NAMALWA (cell line): Measurements from ENCODE around the gene TIMM22.

Experiments used
- DNase-seq: peaks from one replicate; pipeline ENCODE4 v3.0.0-alpha.2; 2015; ENCODE audit warnings: low spot score

Gene TIMM22

DNA sequence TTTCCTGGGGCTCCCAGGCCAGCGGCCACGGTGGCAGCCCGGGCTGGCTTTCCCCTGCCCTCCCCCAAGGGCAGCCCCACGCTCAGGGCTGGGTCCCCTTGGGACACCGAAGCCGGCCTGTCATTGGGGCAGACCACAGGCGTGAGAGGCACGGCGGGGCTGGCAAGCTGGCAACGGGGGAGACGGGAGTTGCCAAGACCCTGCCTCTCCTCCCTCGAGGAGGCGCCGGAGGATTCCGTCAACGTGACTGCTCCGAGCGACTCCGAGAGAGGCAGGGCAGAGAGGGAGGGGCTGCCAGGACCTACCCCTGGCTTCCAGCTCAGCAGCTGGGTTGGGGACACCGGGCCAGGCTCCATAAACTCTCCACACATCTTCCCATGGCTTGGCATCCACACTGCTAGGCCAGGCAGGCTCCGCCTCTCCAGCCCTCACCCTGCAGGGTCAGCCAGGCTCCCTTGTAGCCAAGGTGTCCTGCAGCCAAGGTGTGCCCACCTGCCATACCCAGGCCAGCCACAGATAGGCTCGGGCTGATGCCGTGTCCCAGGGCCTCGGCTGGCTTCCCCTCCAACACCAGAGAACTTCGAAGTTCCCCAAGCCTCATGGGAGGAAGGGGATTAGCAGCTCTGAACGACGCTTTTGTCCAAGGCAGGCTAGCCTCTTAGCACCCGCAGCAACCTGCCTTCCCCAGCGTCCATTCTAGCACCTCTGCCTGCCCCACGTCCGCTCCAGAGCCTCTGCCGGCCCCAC lies 25.5 kb downstream of the TIMM22 start:
- DNase-seq, result no peak

DNA sequence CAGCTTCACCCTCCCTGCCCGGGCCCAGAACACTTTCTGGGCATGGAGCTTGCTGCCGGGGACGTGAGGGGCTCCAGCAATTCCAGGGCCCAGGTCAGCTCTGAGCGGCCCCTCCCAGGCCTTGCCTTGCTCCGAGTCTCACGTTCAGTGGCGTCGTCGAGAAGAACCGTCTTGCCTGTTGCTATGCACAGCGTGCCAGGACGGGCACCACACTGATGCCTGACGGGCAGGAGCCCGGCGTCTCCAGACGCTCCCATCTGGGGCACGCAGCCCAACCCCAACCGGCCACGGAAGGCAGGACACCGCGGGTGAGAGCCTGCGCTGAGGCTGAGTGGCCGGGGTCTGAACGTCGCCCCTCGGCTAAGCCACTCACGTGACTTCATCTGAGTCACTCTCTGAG lies 27.1 kb downstream of the TIMM22 start:
- no peak for DNase-seq

DNA sequence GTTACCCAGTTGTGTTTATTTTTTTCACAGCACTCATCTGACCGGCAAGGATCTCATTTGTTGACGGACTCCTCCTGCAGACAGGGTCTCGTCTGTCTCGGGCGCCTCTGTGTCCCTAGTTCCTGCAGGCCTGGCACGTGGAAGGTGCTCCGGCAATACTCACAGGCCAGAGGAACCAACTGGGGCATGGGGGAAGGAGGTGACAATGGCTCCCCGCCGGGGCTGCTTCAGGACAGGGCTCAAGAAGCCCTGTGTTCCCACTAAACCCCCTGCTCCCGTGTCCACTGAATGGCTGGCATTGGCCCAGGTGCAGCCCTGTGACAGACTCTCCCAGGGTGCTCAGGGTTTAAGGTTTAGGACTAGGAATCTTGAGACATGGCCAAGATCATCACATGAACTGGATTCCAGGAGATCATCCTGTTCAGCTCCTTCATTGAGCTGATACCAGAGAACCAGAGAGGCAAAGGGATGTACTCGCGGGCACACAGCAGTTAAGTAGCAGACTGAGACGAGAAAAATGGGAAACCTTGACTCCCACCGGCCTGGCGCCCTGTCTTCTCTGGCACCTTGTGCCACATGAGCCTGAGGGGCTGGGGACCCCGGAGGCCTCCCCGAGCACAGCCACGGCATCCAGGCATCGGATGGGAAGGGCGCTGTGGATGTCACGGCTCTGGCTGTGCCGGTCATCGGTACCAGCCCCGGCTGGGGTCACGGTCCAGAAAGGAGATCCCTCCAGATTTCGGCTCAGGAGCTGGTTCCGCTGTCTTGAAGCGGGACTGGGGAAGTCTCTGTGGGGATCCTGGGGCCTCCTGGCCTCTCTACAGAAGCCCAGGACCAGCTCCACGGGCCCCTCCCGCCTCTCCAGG lies 29.0 kb downstream of the TIMM22 start:
- no peak for DNase-seq

DNA sequence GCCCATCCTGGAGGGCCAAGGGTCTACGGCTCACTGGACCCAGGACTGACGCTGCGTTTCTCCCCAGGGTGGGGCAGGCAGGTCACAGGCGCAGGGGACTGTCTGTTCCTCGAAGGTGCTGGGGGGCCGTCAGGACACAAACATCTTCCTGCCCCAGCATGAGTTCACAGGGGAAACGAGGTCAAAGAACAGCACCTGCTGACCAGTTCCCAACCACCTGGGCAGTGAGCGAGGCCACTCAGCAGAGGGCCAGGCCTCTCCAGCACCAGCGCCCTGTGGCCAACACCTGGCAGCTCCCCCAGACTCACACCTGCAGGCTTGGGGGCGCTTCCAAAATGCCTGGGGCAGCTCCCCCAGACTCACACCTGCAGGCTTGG lies 29.7 kb downstream of the TIMM22 start:
- DNase-seq, result no peak

DNA sequence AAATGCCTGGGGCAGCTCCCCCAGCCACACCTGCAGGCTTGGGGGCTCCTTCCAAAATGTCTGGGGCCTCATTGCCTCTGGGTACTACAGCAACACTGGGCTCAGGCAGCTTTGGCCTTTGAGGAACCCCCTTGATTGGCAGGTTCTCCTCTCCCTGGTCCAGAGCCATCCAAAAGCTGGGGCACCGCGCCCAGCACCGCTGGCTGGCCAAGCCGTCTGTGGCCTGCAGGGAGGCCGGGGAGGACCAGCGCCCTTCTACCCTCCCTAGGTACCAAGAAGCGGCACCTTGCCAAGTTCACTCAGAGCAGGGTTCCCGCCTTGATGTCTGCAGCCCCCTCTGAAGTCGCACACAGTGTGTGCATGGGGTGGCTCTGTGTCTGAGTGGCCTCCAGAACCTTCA lies 30.1 kb downstream of the TIMM22 start:
- no peak for DNase-seq

DNA sequence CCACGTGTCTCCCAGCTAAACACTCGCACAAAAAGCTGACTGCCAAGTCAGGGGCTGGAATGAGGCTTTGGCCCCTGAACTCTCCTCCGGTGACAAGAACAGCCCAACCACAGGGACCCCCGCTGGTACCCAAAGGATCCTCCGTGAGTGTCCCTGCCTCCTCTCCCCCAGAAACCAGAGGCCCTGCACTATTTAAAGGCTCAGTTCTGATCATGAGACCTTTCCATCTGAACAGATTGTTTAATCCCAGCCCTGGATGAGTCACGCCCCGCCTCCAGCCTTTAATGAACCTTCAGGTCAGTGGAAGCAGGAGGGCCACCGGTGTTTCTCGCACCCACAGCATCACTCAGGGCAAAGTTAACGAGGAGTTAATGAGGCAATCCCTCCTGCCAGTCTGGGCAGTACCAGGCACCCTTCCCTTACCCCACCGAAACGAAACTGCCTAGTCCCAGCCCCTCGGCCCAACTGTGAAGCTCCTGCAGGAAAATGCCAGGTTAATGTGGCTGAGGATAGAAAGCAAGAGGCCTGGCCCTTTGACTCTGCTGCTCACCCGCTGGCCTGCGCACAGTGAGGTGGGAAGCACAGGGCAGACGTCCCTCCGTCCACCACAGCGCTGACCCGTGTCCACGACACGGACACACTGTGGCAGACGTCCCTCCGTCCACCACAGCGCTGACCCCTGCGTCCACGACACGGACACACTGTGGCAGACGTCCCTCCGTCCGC lies 32.4 kb downstream of the TIMM22 start:
- no peak for DNase-seq

DNA sequence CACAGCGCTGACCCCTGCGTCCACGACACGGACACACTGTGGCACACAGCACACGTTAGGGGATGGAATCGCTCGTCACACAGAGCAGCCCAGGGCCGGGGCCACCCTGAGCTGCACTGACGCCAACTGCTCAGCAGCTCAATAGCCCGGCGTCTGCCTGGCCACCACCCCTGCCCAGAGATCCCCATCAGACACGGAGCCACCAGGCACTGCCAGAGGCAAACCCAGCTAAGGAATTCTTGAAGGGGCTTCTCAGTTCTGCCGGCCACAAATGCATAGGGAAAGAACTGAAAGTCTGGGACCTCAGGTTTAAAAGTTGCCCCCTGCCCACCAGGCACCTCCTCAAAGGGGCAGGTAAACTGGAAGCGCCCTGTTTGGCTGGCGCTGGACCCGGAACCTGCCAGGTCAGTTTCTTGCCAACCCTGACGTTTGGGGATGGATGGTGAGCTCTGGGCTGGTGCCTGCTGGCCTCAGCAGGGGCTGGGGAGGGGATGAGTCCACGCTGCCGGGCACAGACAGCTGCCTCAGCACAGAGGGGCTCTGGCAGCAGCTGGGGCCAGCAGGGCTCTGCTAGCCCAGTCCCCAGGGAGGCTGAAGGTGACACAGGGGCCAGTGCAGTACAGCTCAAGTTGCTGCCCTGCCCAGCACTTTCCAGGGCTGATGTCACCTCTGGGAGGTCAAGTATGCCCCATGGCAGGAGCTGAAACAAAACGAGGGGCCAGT lies 33.2 kb downstream of the TIMM22 start:
- no peak for DNase-seq

DNA sequence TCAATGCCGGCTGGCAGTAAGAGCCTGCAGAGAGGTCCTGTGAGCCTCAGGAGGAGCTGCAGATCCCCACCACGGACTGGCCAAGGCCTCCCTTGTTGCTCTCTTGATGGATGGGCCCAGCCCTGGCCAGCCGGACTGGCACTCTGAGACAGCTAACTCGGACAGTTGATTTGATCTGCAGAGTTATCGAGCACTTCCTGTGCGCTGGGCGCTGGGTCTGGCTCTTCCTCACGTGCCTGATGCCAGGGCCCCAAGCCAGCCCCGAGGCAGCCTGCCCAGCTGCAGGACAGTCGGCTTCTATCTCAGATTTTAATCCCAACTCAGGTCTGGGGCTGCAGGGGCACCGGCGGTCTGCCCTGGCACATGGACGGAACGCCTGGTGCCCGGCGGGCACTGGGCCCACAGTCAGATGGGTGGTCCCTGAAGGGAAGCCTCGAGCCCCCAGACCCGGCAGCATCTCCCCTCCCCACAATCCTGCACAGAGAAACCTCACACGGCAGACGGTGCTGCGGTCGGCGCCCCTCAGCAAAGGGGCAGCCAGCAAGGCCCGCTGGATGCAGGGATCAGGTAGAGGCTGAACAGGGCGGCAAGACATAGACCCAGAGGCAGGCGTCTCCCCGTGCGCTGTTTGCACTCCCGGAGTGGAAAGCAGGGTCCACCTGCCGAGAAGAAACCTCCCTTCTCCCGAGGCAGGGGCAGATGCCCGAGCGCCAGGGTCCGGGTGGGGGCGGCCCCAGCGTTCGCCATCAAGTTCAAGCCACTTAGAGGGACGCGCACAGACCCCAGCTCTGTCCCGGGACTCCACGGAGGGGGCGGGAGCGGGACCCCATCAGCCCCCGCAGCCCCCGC lies 34.0 kb downstream of the TIMM22 start:
- DNase-seq, result no peak

DNA sequence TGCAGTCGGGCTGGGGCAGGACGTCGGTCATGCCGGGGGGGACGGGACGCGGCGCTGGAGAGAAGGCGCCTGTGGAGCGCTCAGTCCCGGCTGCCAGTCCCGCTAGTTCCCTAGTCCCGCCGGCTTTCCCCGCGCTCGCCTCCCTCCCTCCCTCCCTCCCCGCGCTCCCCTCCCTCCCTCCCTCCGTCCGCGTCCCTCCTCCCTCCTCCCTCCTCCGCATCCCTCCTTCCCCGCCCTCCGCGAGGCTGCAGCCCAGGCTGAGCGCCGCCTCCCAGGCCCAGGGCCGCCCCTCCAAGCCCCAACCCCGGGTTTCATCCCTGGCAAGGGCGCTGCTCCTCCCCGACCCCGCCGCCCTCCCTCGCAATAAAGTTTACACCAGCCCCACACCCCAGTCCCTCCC lies 34.8 kb downstream of the TIMM22 start:
- no peak for DNase-seq

DNA sequence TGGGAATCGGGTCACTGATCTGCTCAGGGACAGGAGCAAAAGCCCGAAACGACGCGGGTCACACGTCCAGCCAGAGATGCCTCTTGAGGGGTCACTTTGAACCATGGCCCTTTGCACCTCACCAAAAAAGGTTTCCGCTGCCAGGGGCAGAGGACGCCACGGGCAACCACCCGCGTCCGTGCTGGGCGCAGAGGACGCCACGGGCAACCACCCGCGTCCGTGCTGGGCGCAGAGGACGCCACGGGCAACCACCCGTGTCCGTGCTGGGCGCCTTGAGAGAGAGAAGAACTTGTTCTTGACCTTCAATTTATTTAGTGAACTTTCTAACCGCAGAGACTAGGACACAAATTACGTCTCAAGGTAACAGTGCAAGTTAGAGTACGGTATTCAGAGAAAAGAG lies 35.5 kb downstream of the TIMM22 start:
- no peak for DNase-seq

DNA sequence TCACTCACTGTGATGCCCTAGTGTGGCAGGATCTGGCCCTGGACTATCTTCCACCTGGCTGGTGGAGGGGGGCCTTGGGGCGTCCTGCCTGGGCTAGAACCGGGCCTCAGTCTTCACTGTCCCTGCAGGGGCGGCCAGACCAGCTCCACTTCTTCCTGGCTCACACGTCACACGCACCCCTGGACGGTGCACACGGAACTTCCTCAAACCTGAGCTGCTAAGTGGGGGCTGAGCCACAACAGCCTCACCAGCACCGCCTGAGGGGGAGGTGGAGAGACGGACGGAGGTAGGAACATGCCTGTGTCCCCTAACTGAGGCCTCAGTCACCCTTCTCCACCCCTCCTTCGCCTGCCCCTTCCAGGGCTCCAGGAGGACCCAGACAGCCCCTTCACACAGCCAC lies 36.6 kb downstream of the TIMM22 start:
- no peak for DNase-seq

DNA sequence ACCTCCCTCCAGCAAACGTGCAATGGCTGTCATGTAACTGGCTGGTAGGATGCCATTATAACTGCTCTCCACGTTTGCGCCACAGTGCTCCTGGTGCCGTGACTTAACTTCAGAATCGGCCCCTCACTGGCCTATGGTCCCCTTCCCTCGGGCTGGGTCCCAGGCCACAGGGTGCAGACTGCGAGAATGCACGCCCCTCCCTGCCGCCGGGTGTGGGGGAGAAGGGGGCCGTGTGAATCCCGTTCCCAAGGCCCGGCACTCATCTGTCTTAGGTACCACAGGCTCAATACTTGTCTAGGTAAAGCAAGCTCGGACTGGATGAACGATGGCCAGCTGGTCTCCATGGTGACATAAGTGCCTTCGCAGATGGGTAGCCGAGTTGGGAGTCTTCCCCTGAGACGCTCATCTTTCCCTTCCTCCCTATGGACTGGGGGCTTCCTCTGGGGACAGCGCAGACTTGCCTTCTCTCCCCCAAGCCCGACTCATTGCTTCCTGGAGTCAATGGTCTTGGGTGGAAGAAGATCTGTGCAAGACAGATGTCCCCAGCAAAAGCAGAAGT lies 37.8 kb downstream of the TIMM22 start:
- DNase-seq, result no peak

DNA sequence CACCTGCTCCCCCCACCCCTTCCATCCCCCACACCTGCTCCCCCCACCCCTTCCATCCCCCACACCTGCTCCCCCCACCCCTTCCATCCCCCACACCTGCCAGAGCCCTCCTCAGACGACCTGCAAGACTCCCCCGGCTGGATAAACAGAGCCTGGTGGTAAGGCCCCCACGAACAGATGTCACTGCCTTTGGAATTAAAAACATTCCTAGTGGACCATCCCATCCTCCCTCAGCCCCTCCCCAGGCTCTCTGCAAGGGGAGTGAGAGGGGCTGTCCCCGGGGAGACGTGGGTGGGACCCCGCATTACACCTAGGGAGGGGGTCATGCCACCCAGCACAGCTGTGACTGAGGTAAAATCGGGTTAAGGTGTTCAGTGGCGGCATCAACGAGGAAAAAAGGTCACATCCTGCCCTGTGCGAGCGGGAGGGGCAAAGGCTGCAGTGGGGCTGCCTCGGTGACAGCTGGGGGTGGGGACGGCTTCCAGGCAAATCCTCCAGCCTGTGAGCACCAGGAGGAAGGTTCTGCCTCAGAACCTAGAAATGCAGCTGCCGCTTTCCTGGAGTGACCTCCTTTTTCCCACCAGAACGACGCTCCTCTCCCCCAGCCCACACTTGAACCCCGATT lies 38.7 kb downstream of the TIMM22 start:
- DNase-seq, result no peak

DNA sequence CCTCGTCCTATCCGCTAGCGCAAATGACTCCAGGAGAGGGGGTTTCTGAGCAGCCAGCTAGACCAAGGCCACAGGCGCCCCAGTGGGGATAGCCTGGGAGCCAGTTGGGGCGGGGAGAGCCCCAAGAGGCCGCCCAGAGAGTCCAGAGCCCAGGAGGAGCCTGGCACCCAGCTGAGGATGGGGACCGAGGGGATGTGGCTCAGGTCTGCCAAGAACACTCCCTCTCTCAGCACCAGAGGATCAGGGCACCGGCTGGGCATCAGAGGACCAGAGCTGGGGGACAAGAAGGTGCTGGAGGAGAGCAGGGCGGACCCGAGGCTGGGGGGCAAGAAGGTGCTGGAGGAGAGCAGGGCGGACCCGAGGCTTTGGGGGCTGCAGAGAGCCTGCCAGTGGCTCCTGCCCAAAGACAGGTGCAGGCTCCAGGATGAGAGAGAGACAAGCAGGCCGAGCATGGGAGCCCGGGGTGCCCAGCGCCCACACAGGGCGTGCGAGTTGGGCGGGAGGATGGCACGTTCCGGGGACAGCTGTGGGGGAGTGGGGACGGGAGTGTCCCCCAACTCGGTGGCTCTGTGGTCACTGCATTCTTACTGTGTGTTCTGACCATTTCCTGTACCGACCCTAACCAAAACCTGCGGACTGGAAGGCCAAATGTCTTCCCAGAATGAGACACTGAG lies 39.4 kb downstream of the TIMM22 start:
- no peak for DNase-seq

DNA sequence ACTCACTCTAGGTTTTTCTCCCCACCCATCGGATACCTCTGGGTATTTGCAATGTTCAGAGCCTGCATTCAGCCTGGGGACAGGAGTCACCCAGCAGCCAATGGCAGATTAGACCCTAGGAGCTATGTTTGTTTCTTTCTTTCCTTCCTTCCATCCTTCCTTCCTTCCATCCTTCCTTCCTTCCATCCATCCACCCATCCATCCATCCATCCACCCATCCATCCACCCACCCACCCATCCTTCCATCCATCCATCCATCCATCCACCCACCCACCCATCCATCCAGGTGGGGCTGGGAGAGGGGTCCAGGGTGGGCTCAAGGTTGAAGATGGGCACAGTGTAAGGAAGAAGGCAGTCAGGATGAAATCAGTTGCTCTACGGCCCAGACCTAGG lies 39.9 kb downstream of the TIMM22 start:
- no peak for DNase-seq

DNA sequence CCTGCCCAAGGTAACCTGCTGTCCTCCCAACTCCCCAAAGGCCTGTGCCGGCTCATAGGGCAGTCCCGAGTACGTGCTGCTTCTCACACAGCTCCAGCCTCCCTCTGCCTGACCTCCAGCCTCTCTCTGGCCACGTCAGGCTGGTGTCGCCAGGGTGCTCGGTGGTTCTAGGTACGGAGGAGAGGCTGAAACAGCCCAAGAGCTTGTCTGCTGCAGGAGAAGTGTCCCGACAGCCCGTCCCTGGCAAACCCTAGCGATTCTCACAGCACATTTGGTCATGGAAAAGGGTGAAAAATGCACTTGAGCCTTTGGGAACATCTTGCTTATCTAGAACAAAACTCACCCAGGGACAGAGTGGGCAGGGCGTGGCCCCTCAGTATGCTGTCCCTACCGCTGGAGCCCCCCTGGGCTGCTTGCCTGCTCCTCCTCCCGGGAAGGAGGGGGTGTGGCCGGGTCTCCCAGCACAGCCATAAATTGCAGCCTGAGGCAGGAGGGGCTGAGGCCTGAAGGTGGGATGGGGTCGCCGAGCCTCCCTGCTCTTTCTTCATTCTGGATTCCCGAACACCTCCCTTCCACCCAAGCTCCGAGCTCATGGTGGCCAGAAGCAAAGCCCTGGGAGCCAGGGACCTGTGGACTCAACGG lies 40.4 kb downstream of the TIMM22 start:
- DNase-seq, result no peak

DNA sequence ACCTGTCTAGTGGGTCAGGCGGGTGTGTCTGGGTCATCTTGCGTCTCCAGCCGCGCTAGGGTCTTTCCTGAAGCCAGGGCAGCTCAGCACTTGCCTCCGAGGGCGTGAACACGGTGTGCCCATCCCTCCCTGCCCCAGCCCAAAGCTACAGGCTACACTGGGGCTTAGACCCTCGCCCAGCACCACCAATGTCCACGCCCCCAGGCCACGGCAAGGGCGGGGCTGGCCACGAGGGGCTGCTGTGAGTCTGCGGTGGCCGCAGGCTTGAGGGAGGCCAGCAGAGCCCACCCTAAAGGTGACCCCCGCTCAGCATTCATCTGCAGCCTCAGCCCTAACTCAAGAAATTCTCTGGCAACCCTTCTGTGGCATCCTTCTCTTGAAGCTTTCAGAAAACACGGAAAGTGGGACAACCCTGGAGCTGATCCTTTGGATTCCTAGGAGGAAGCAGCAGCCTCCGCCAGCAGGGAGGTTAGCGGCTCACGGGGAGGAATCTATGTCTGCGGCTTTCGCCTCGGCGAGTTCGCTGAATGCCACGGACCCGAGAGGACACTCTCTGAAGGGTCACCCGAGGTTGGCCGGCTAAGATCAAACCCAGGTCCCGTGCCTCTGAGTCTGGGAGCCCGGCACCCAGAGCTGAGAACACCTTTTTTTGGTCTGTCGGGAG lies 41.7 kb downstream of the TIMM22 start:
- DNase-seq, result no peak

DNA sequence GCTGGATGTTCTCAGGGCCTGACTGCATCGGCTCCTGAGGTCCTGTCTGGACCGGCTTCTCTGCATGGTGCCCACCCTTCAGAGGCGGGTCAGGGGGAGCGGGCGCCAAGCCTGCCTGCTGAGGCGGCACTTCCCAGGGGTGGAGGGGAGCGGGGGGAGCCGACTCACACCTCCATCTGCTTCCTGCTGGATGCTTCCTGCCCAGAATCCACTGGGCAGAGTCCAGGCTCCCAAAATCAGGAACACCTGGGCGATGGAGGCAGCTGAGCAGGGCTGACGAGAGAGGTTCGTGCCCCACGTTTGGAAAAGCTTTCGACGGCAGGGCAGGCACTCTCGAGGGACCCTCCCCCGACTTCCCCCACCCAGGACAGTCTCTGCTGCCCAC lies 42.2 kb downstream of the TIMM22 start:
- DNase-seq, result no peak
